ENCODE measurements around the gene DNAJA2.
A peak's percentile ranks its signal among the peaks of the same experiment; 100 is the strongest.

The DNAJA2 gene

GRCh38 chr16:46929378-46930332 is 43.8 kb downstream of the DNAJA2 start:
- no peak overlapping the region for H3K27ac Mint-ChIP-seq
- DNase-seq: peak; percentile 77
- H3K27me3 Mint-ChIP-seq (ENCODE audit: low read depth, poor library complexity): no peaks in the 10 kb centered on the region
- peaks cover 20% of the 10 kb centered on the region for H3K36me3 Mint-ChIP-seq (ENCODE audit: low read depth)
- peak; percentile 91 for TF ChIP-seq CTCF (IDR thresholded peaks at IDR 0.05)
- no peak overlapping the region for H3K4me3 Mint-ChIP-seq
- H3K4me1 Mint-ChIP-seq: no peaks in the 10 kb centered on the region
- no peaks in the 10 kb centered on the region for H3K9me3 Mint-ChIP-seq

- Mint-ChIP-seq H3K27me3 (ENCODE audit: low read depth, poor library complexity) (no peaks in the 10 kb centered on the region), H3K9me3 (no peaks in the 10 kb centered on the region), H3K36me3 (ENCODE audit: low read depth) (peaks cover 25% of the 10 kb centered on the region), H3K4me1 (no peaks in the 10 kb centered on the region), H3K4me3 (no peak overlapping the region), H3K27ac (peak overlapping the region; percentile 30)
- no peak for DNase-seq
- TF ChIP-seq CTCF (IDR thresholded peaks at IDR 0.05): no peak
These were observed 44.7 kb downstream of the DNAJA2 start for GRCh38 chr16:46928811-46929210.

GRCh38 chr16:46927273-46927672 is 46.2 kb downstream of the DNAJA2 start:
- TF ChIP-seq CTCF (IDR thresholded peaks at IDR 0.05): no peak
- Mint-ChIP-seq H3K27me3 (ENCODE audit: low read depth, poor library complexity) (no peaks in the 10 kb centered on the region), H3K36me3 (ENCODE audit: low read depth) (peaks cover 37% of the 10 kb centered on the region), H3K27ac (peak overlapping the region; percentile 78), H3K9me3 (no peaks in the 10 kb centered on the region), H3K4me3 (no peak overlapping the region), H3K4me1 (no peaks in the 10 kb centered on the region)
- no peak for DNase-seq

- TF ChIP-seq CTCF (IDR thresholded peaks at IDR 0.05): no peak
- H3K27ac Mint-ChIP-seq: no peak overlapping the region
- no peaks in the 10 kb centered on the region for H3K4me1 Mint-ChIP-seq
- H3K9me3 Mint-ChIP-seq: no peaks in the 10 kb centered on the region
- no peaks in the 10 kb centered on the region for H3K27me3 Mint-ChIP-seq (ENCODE audit: low read depth, poor library complexity)
- no peak overlapping the region for H3K4me3 Mint-ChIP-seq
- H3K36me3 Mint-ChIP-seq (ENCODE audit: low read depth): peaks cover 43% of the 10 kb centered on the region
- no peak for DNase-seq
These were observed 46.8 kb downstream of the DNAJA2 start for GRCh38 chr16:46926470-46927225.

- TF ChIP-seq CTCF (IDR thresholded peaks at IDR 0.05): no peak
- H3K27ac Mint-ChIP-seq: no peak overlapping the region
- peaks cover 3% of the 10 kb centered on the region for H3K27me3 Mint-ChIP-seq (ENCODE audit: low read depth, poor library complexity)
- H3K4me1 Mint-ChIP-seq: peaks cover 21% of the 10 kb centered on the region
- DNase-seq: no peak
- no peaks in the 10 kb centered on the region for H3K9me3 Mint-ChIP-seq
- peaks cover 61% of the 10 kb centered on the region for H3K36me3 Mint-ChIP-seq (ENCODE audit: low read depth)
- no peak overlapping the region for H3K4me3 Mint-ChIP-seq
These were observed 49.1 kb downstream of the DNAJA2 start for GRCh38 chr16:46924402-46924801.
